Endothelial cell of umbilical vein (primary cell): ENCODE measurements around the gene ZFP30. TPM values are rescaled to one million over a fixed set of nuclear protein-coding genes. Genes with fewer than 3 reads are reported as not detected.

Source experiments
- BruUV-seq: library from RNA; stranded (reverse); fragments of 400-500 nt; replicated peaks from 2 replicates; lab custom pipeline; 2021; lab: Mats Ljungman, UMichigan
- CTCF ChIA-PET: fragments of 300-600, 350-600 bp; sonication (Branson Sonifier 250); formaldehyde crosslinking; loops from one replicate; lab custom pipeline; 2021; ENCODE audit warnings: antibody characterized with exemption, inconsistent platforms; lab: Charles Lee
- POLR2A ChIA-PET: fragments of 300-600, 350-600 bp; sonication (Branson Sonifier 250); formaldehyde crosslinking; loops from one replicate; lab custom pipeline; 2021; ENCODE audit warnings: antibody characterized with exemption, inconsistent platforms; lab: Charles Lee
- DNase-seq: peaks from one replicate; pipeline ENCODE4 v3.0.0-alpha.2; 2011; ENCODE audit warnings: low read depth, low spot score
- FAIRE-seq: peaks from 2 replicates; lab custom pipeline; 2011; peaks lifted over from hg19 to GRCh38; lab: Jason Lieb, UNC
- H2AFZ ChIP-seq: 2 replicates; pipeline ENCODE4 v1.6.0; 2012; ENCODE audit warnings: low read depth, low read length, control low read depth, inconsistent platforms
- H3K27ac ChIP-seq: 2 replicates; pipeline ENCODE4 v1.5.1; 2011; ENCODE audit warnings: low read depth, mild to moderate bottlenecking, control low read depth, low read length, moderate library complexity; ENCODE audit not compliant: insufficient read depth
- H3K27me3 ChIP-seq, 2 experiments: 2 replicates each; pipeline versions ENCODE4 v1.6.0 to v1.6.1; 2011; ENCODE audit warnings: low read length in 2 of 2, mixed read lengths in 1 of 2; ENCODE audit not compliant: control insufficient read depth in 2 of 2, insufficient read depth in 2 of 2
- H3K36me3 ChIP-seq, 2 experiments: 2 replicates in 1 of 2; 3 replicates in 1 of 2; pipeline ENCODE4 v1.5.1; 2011; ENCODE audit warnings: low read length in 2 of 2, mild to moderate bottlenecking in 1 of 2, moderate library complexity in 1 of 2; ENCODE audit not compliant: control insufficient read depth in 2 of 2, insufficient read depth in 2 of 2; ENCODE audit errors: extremely low read depth in 1 of 2
- H3K4me1 ChIP-seq: 3 replicates; pipeline ENCODE4 v1.5.1; 2011; ENCODE audit warnings: mild to moderate bottlenecking, low read length; ENCODE audit not compliant: control insufficient read depth, insufficient read depth; ENCODE audit errors: extremely low read depth
- H3K4me2 ChIP-seq: 2 replicates; pipeline ENCODE4 v1.6.1; 2011; ENCODE audit warnings: low read length, control low read depth, mixed read lengths; ENCODE audit not compliant: insufficient read depth
- H3K4me3 ChIP-seq, 3 experiments: fragments of 200-600 bp in 1 of 3; sonication (generic), shearing (Covaris generic) in 1 of 3; replicated peaks in 1 of 3; 2 replicates each; pipeline ENCODE4 v1.5.1; 2011 to 2016; ENCODE audit warnings: control low read depth in 3 of 3, low read length in 3 of 3, mild to moderate bottlenecking in 2 of 3, inconsistent platforms in 1 of 3, low read depth in 1 of 3, moderate library complexity in 1 of 3; ENCODE audit not compliant: insufficient read depth in 1 of 3
- H3K79me2 ChIP-seq: 2 replicates; pipeline ENCODE4 v1.6.0; 2012; ENCODE audit warnings: low read length, inconsistent platforms; ENCODE audit not compliant: control insufficient read depth, insufficient read depth
- H3K9ac ChIP-seq: replicated peaks from 2 replicates; pipeline ENCODE3; 2011; ENCODE audit warnings: low read length, control low read depth; ENCODE audit not compliant: insufficient read depth; ENCODE audit errors: extremely low read depth
- H3K9me1 ChIP-seq: replicated peaks from 3 replicates; pipeline ENCODE4 v1.6.0; 2011; ENCODE audit warnings: mild to moderate bottlenecking, low read length; ENCODE audit not compliant: control insufficient read depth, insufficient read depth; ENCODE audit errors: extremely low read depth
- H3K9me3 ChIP-seq: replicated peaks from 2 replicates; pipeline ENCODE4 v1.5.1; 2012; ENCODE audit warnings: low read length, inconsistent platforms; ENCODE audit not compliant: control insufficient read depth, insufficient read depth
- H4K20me1 ChIP-seq: replicated peaks from 2 replicates; pipeline ENCODE3; 2011; ENCODE audit warnings: mild to moderate bottlenecking, low read length; ENCODE audit not compliant: control insufficient read depth, insufficient read depth; ENCODE audit errors: extremely low read depth
- EZH2 ChIP-seq: IDR thresholded peaks from 2 replicates; pipeline ENCODE4 v1.6.1; 2012; ENCODE audit warnings: borderline replicate concordance, low read depth, mild to moderate bottlenecking, moderate library complexity, low read length, inconsistent platforms; ENCODE audit not compliant: severe bottlenecking
- FOS ChIP-seq: IDR thresholded peaks from 2 replicates; pipeline ENCODE4 v1.6.1; 2011; ENCODE audit warnings: mild to moderate bottlenecking, low read length, moderate library complexity, borderline replicate concordance; ENCODE audit not compliant: insufficient read depth
- GATA2 ChIP-seq: IDR thresholded peaks from 2 replicates; pipeline ENCODE4 v1.7.0; 2011; ENCODE audit warnings: low read depth, mild to moderate bottlenecking, moderate library complexity, mixed read lengths, low read length; ENCODE audit not compliant: insufficient read length, insufficient read depth
- JUN ChIP-seq: IDR thresholded peaks from 2 replicates; pipeline ENCODE4 v1.6.1; 2011; ENCODE audit warnings: borderline replicate concordance, low read depth; ENCODE audit not compliant: insufficient read length, insufficient read depth
- MAX ChIP-seq: IDR thresholded peaks from 2 replicates; pipeline ENCODE4 v1.6.1; 2011; ENCODE audit not compliant: insufficient read depth, insufficient read length
- MYC ChIP-seq: IDR thresholded peaks from one replicate; pipeline ENCODE4 v1.6.1; 2011; ENCODE audit warnings: mild to moderate bottlenecking, low read depth, low read length
- POLR2AphosphoS5 ChIP-seq: IDR thresholded peaks from 2 replicates; pipeline ENCODE4 v1.6.1; 2012; ENCODE audit warnings: low read depth, mild to moderate bottlenecking, control low read depth, low read length, moderate library complexity; ENCODE audit not compliant: insufficient read depth
- dilution Hi-C: fragments of 300-500 bp; cut with MboI; formaldehyde crosslinking; loops from one replicate; pipeline ENCODE4 v1.15.0; 2019; ENCODE audit warnings: low sequenced_read_pairs; ENCODE audit not compliant: extremely low pct_ligation_motif_present
- intact Hi-C: fragments of 100-400 bp; cut with micrococcal nuclease; formaldehyde crosslinking; loops from one replicate; pipeline ENCODE4 v1.10.0; 2022
- polyA plus RNA-seq, 4 experiments: library from polyadenylated mRNA; depleted of rRNA in 3 of 4; stranded (reverse) in 3 of 4; unstranded in 1 of 4; fragments of >200 nt; gene quantifications; 2 replicates each; pipeline versions ENCODE4 v1.2.1 to v1.2.3, GENCODE V29; 2011 to 2012; ENCODE audit warnings: missing spikeins in 1 of 4
- total RNA-seq: library from RNA; stranded (reverse); gene quantifications from 2 replicates; pipeline ENCODE4 v1.2.3, GENCODE V29; 2021

Gene ZFP30
- total and polyA plus RNA-seq, 2 donors (not counting 3 experiments of a cell fraction or from before 2014, with no cell fraction given) = 1.6 to 7.6 TPM

GRCh38 chr19:37692956-37693620 lies 37.8 kb upstream of the ZFP30 start:
- Histone ChIP-seq H3K27me3 (no peaks in the 10 kb centered on the region), H3K9me3 (no peaks in the 10 kb centered on the region), H3K27ac (no peak overlapping the region), H3K9me1 (no peaks in the 10 kb centered on the region), H3K4me1 (no peaks in the 10 kb centered on the region), H2AFZ (no peak overlapping the region), H3K79me2 (no peaks in the 10 kb centered on the region), H4K20me1 (no peaks in the 10 kb centered on the region), H3K36me3 (no peaks in the 10 kb centered on the region), H3K4me2 (no peak overlapping the region), H3K9ac (no peak overlapping the region), H3K4me3 (no peak overlapping the region)
- dilution Hi-C loops = no loop called here
- ChIA-PET CTCF (no interaction called here), POLR2A (interaction anchor here (1.5 kb wide), 1 partner anchor 87 kb away, joined by 4 read pairs; the partner anchor contains the start of gene ZNF573)
- TF ChIP-seq GATA2 (no peak), JUN (no peak), FOS (no peak), MYC (no peak), EZH2 (no peak), POLR2AphosphoS5 (no peak), MAX (no peak)
- intact Hi-C loops = no loop called here
- BruUV-seq = no TSS peak
- DNase-seq (no peak), FAIRE-seq (no peak)
